Measurements from ENCODE around the gene RERE.
"Not testable (repeated sequence)": the region's sequence is repeated elsewhere in the genome, so short reads cannot be mapped to it uniquely, and the experiment has no call there.

Gene RERE

GRCh38 chr1:8736927-8737326, 80.5 kb downstream of the RERE start:
- H3K9me3 Mint-ChIP-seq (ENCODE audit: low read depth): peaks cover 5% of the 10 kb centered on the region
- H3K4me3 Mint-ChIP-seq: no peak overlapping the region
- H3K4me1 Mint-ChIP-seq (ENCODE audit: low read depth): peaks cover 4% of the 10 kb centered on the region
- no peak overlapping the region for H3K27ac Mint-ChIP-seq
- peaks cover 19% of the 10 kb centered on the region for H3K36me3 Mint-ChIP-seq
- H3K27me3 Mint-ChIP-seq: no peaks in the 10 kb centered on the region

- Mint-ChIP-seq H3K4me1 (ENCODE audit: low read depth) (no peaks in the 10 kb centered on the region), H3K4me3 (no peak overlapping the region)
These were observed 84.0 kb downstream of the RERE start for GRCh38 chr1:8733484-8733883.

GRCh38 chr1:8731162-8731561, 86.3 kb downstream of the RERE start:
- Mint-ChIP-seq H3K36me3 (peaks cover 11% of the 10 kb centered on the region), H3K27ac (no peak overlapping the region), H3K4me1 (ENCODE audit: low read depth) (peaks cover 1% of the 10 kb centered on the region), H3K4me3 (no peak overlapping the region), H3K9me3 (ENCODE audit: low read depth) (peaks cover 3% of the 10 kb centered on the region), H3K27me3 (no peaks in the 10 kb centered on the region)

More at GRCh38 chr1:8733484-8733883, 84.0 kb downstream of the RERE start:
- H3K36me3 Mint-ChIP-seq: peaks cover 11% of the 10 kb centered on the region
- peaks cover 3% of the 10 kb centered on the region for H3K9me3 Mint-ChIP-seq (ENCODE audit: low read depth)
- H3K27me3 Mint-ChIP-seq: no peaks in the 10 kb centered on the region
- H3K27ac Mint-ChIP-seq: no peak overlapping the region

- H3K9me3 Mint-ChIP-seq (ENCODE audit: low read depth): peaks cover 3% of the 10 kb centered on the region
- no peak overlapping the region for H3K27ac Mint-ChIP-seq
- no peak overlapping the region for H3K4me3 Mint-ChIP-seq
- peaks cover 4% of the 10 kb centered on the region for H3K4me1 Mint-ChIP-seq (ENCODE audit: low read depth)
- H3K36me3 Mint-ChIP-seq: peaks cover 11% of the 10 kb centered on the region
- no peaks in the 10 kb centered on the region for H3K27me3 Mint-ChIP-seq
These were observed 89.0 kb downstream of the RERE start for GRCh38 chr1:8728464-8728863.

- no peak overlapping the region for H3K27ac Mint-ChIP-seq
- H3K9me3 Mint-ChIP-seq (ENCODE audit: low read depth): peaks cover 3% of the 10 kb centered on the region
- H3K27me3 Mint-ChIP-seq: no peaks in the 10 kb centered on the region
- peaks cover 11% of the 10 kb centered on the region for H3K36me3 Mint-ChIP-seq
- no peak overlapping the region for H3K4me3 Mint-ChIP-seq
- H3K4me1 Mint-ChIP-seq (ENCODE audit: low read depth): peaks cover 8% of the 10 kb centered on the region
These were observed 89.6 kb downstream of the RERE start for GRCh38 chr1:8727809-8728213.

GRCh38 chr1:8727316-8727715, 90.1 kb downstream of the RERE start:
- not testable (repeated sequence) for H3K27ac Mint-ChIP-seq, H3K36me3 Mint-ChIP-seq, H3K27me3 Mint-ChIP-seq

GRCh38 chr1:8726801-8727186, 90.6 kb downstream of the RERE start:
- H3K27me3 Mint-ChIP-seq; H3K9me3 Mint-ChIP-seq (ENCODE audit: low read depth); H3K36me3 Mint-ChIP-seq; H3K4me1 Mint-ChIP-seq (ENCODE audit: low read depth); H3K27ac Mint-ChIP-seq; H3K4me3 Mint-ChIP-seq: not testable (repeated sequence)

More at GRCh38 chr1:8727316-8727715, 90.1 kb downstream of the RERE start:
- not testable (repeated sequence) for H3K9me3 Mint-ChIP-seq (ENCODE audit: low read depth); H3K4me3 Mint-ChIP-seq; H3K4me1 Mint-ChIP-seq (ENCODE audit: low read depth)

- Mint-ChIP-seq H3K4me1 (ENCODE audit: low read depth) (peaks cover 8% of the 10 kb centered on the region), H3K9me3 (ENCODE audit: low read depth) (no peaks in the 10 kb centered on the region), H3K27me3 (no peaks in the 10 kb centered on the region), H3K4me3 (no peak overlapping the region), H3K36me3 (no peaks in the 10 kb centered on the region), H3K27ac (no peak overlapping the region)
These were observed 94.4 kb downstream of the RERE start for GRCh38 chr1:8723010-8723409.

- Mint-ChIP-seq H3K27ac (no peak overlapping the region), H3K36me3 (no peaks in the 10 kb centered on the region), H3K4me3 (no peak overlapping the region), H3K27me3 (no peaks in the 10 kb centered on the region), H3K9me3 (ENCODE audit: low read depth) (no peaks in the 10 kb centered on the region), H3K4me1 (ENCODE audit: low read depth) (peaks cover 8% of the 10 kb centered on the region)
These were observed 95.1 kb downstream of the RERE start for GRCh38 chr1:8722366-8722765.

GRCh38 chr1:8721679-8722324, 95.6 kb downstream of the RERE start:
- H3K27me3 Mint-ChIP-seq: no peaks in the 10 kb centered on the region
- H3K36me3 Mint-ChIP-seq: no peaks in the 10 kb centered on the region
- H3K9me3 Mint-ChIP-seq (ENCODE audit: low read depth): no peaks in the 10 kb centered on the region
- H3K4me1 Mint-ChIP-seq (ENCODE audit: low read depth): peaks cover 8% of the 10 kb centered on the region
- H3K4me3 Mint-ChIP-seq: no peak overlapping the region
- no peak overlapping the region for H3K27ac Mint-ChIP-seq

GRCh38 chr1:8720347-8720746, 97.1 kb downstream of the RERE start:
- H3K4me3 Mint-ChIP-seq: no peak overlapping the region
- no peaks in the 10 kb centered on the region for H3K36me3 Mint-ChIP-seq
- H3K27me3 Mint-ChIP-seq: no peaks in the 10 kb centered on the region
- peaks cover 7% of the 10 kb centered on the region for H3K4me1 Mint-ChIP-seq (ENCODE audit: low read depth)
- no peaks in the 10 kb centered on the region for H3K9me3 Mint-ChIP-seq (ENCODE audit: low read depth)
- no peak overlapping the region for H3K27ac Mint-ChIP-seq

- no peak overlapping the region for H3K4me3 Mint-ChIP-seq
- H3K4me1 Mint-ChIP-seq (ENCODE audit: low read depth): peaks cover 13% of the 10 kb centered on the region
- H3K36me3 Mint-ChIP-seq: peaks cover 4% of the 10 kb centered on the region
- H3K27me3 Mint-ChIP-seq: no peaks in the 10 kb centered on the region
- no peaks in the 10 kb centered on the region for H3K9me3 Mint-ChIP-seq (ENCODE audit: low read depth)
- no peak overlapping the region for H3K27ac Mint-ChIP-seq
These were observed 98.5 kb downstream of the RERE start for GRCh38 chr1:8718850-8719361.

GRCh38 chr1:8717148-8717547, 100.3 kb downstream of the RERE start:
- H3K4me3 Mint-ChIP-seq: no peak overlapping the region
- peaks cover 4% of the 10 kb centered on the region for H3K36me3 Mint-ChIP-seq
- no peaks in the 10 kb centered on the region for H3K27me3 Mint-ChIP-seq
- peaks cover 14% of the 10 kb centered on the region for H3K4me1 Mint-ChIP-seq (ENCODE audit: low read depth)
- H3K9me3 Mint-ChIP-seq (ENCODE audit: low read depth): no peaks in the 10 kb centered on the region
- no peak overlapping the region for H3K27ac Mint-ChIP-seq

GRCh38 chr1:8716238-8716637, 101.2 kb downstream of the RERE start:
- Mint-ChIP-seq H3K36me3 (peaks cover 5% of the 10 kb centered on the region), H3K4me3 (no peak overlapping the region), H3K27ac (no peak overlapping the region), H3K27me3 (no peaks in the 10 kb centered on the region), H3K4me1 (ENCODE audit: low read depth) (peaks cover 20% of the 10 kb centered on the region), H3K9me3 (ENCODE audit: low read depth) (no peaks in the 10 kb centered on the region)

GRCh38 chr1:8714173-8714572, 103.3 kb downstream of the RERE start:
- peaks cover 12% of the 10 kb centered on the region for H3K36me3 Mint-ChIP-seq
- peaks cover 21% of the 10 kb centered on the region for H3K4me1 Mint-ChIP-seq (ENCODE audit: low read depth)
- H3K9me3 Mint-ChIP-seq (ENCODE audit: low read depth): no peaks in the 10 kb centered on the region
- H3K27me3 Mint-ChIP-seq: peaks cover 2% of the 10 kb centered on the region
- no peak overlapping the region for H3K27ac Mint-ChIP-seq
- H3K4me3 Mint-ChIP-seq: no peak overlapping the region

All from activated naive CD8-positive, alpha-beta T cell (primary cell).